A673 (cell line): ENCODE measurements around the gene CAB39. TPM values are rescaled to one million over a fixed set of nuclear protein-coding genes. Genes with fewer than 3 reads are reported as not detected.

Source experiments
- BruUV-seq: library from RNA; stranded (reverse); fragments of 400-500 nt; replicated peaks from 2 replicates; lab custom pipeline; 2021; lab: Mats Ljungman, UMichigan
- CTCF ChIA-PET: fragments of 300-600 bp; sonication (Branson Sonifier 250); formaldehyde crosslinking; loops from one replicate; lab custom pipeline; 2022; ENCODE audit warnings: antibody characterized with exemption; lab: Charles Lee
- POLR2A ChIA-PET: fragments of 300-600 bp; sonication (Branson Sonifier 250); formaldehyde crosslinking; loops from one replicate; lab custom pipeline; 2022; ENCODE audit warnings: antibody characterized with exemption; ENCODE audit not compliant: low non-redundant PET; lab: Charles Lee
- DNase-seq: peaks from one replicate; pipeline ENCODE4 v3.0.0-alpha.2; 2015; ENCODE audit warnings: low spot score
- H3K27ac ChIP-seq: fragments of 200-600 bp; sonication (generic); 2 replicates; pipeline ENCODE4 v1.5.1; 2016; ENCODE audit warnings: mixed run types, low read depth, mild to moderate bottlenecking, mixed read lengths, antibody characterized with exemption, low read length; ENCODE audit not compliant: poor library complexity, severe bottlenecking
- H3K27me3 ChIP-seq: fragments of 200-600 bp; sonication (generic); replicated peaks from 2 replicates; pipeline ENCODE4 v1.6.1; 2017; ENCODE audit warnings: mixed run types, low read depth, mild to moderate bottlenecking, mixed read lengths, antibody characterized with exemption, low read length; ENCODE audit not compliant: insufficient read depth, poor library complexity
- H3K36me3 ChIP-seq: fragments of 200-600 bp; sonication (generic); 2 replicates; pipeline ENCODE4 v1.6.1; 2016; ENCODE audit warnings: mixed run types, mild to moderate bottlenecking, mixed read lengths, antibody characterized with exemption, low read length; ENCODE audit not compliant: insufficient read depth, poor library complexity, severe bottlenecking
- H3K4me1 ChIP-seq: fragments of 200-600 bp; sonication (generic); 2 replicates; pipeline ENCODE4 v1.6.1; 2017; ENCODE audit warnings: mixed run types, mild to moderate bottlenecking, mixed read lengths, antibody characterized with exemption, low read length; ENCODE audit not compliant: insufficient read depth, poor library complexity, severe bottlenecking
- H3K4me3 ChIP-seq: fragments of 200-600 bp; sonication (generic); 2 replicates; pipeline ENCODE4 v1.5.1; 2016; ENCODE audit warnings: low read depth, mixed run types, mild to moderate bottlenecking, mixed read lengths, low read length; ENCODE audit not compliant: poor library complexity, severe bottlenecking
- H3K9me3 ChIP-seq: fragments of 200-600 bp; sonication (generic); 2 replicates; pipeline ENCODE4 v1.6.1; 2016; ENCODE audit warnings: mixed run types, low read depth, mild to moderate bottlenecking, mixed read lengths, antibody characterized with exemption, low read length; ENCODE audit not compliant: poor library complexity, severe bottlenecking
- CTCF ChIP-seq: fragments of 300-800, 200-600 bp; sonication (generic); conservative IDR thresholded peaks from 2 replicates; pipeline ENCODE4 v1.5.1; 2017; ENCODE audit warnings: low read depth, mild to moderate bottlenecking, antibody characterized with exemption, low read length, moderate library complexity, mixed read lengths
- EZH2 ChIP-seq: fragments of 200-600 bp; sonication (generic); IDR thresholded peaks from 2 replicates; pipeline ENCODE4 v1.6.1; 2017; ENCODE audit warnings: borderline replicate concordance, low read depth, mild to moderate bottlenecking, mixed read lengths, antibody characterized with exemption, low read length; ENCODE audit not compliant: poor library complexity, severe bottlenecking
- intact Hi-C: fragments of 100-400 bp; cut with micrococcal nuclease; formaldehyde crosslinking; loops from one replicate; pipeline ENCODE4 v1.10.0; 2022; ENCODE audit not compliant: unreplicated experiment
- total RNA-seq: library from RNA; stranded (reverse); gene quantifications from 2 replicates; pipeline ENCODE4 v1.2.3, GENCODE V29; 2021

CAB39 gene
- total RNA-seq, 1 experiment from 2014 or later = 58.2 TPM

- intact Hi-C loops = no loop called here
- H3K27me3 ChIP-seq = no peaks in the 10 kb centered on the region
- no TSS peak for BruUV-seq
- no peaks in the 10 kb centered on the region for H3K9me3 ChIP-seq
- no peak overlapping the region for H3K27ac ChIP-seq
- ChIA-PET CTCF (no interaction called here), POLR2A (no interaction called here)
- DNase-seq = no peak
- H3K4me1 ChIP-seq = no peaks in the 10 kb centered on the region
- no peaks in the 10 kb centered on the region for H3K36me3 ChIP-seq
- H3K4me3 ChIP-seq = no peak overlapping the region
- TF ChIP-seq EZH2 (no peak), CTCF (no peak)
Measured at GRCh38 chr2:230779607-230780006, 67.0 kb downstream of the CAB39 start.

- BruUV-seq = no TSS peak
- no peak for DNase-seq
- intact Hi-C loops = no loop called here
- ChIA-PET CTCF (no interaction called here), POLR2A (no interaction called here)
- TF ChIP-seq EZH2 = no peak
- TF ChIP-seq CTCF = no peak
- Histone ChIP-seq H3K4me3 (no peak overlapping the region), H3K9me3 (no peaks in the 10 kb centered on the region), H3K4me1 (no peaks in the 10 kb centered on the region), H3K27me3 (no peaks in the 10 kb centered on the region), H3K36me3 (no peaks in the 10 kb centered on the region), H3K27ac (no peak overlapping the region)
Measured at GRCh38 chr2:230781130-230781797, 68.6 kb downstream of the CAB39 start.

- Histone ChIP-seq H3K4me1 (no peaks in the 10 kb centered on the region), H3K27me3 (no peaks in the 10 kb centered on the region), H3K27ac (no peak overlapping the region), H3K9me3 (peaks cover 4% of the 10 kb centered on the region), H3K4me3 (no peak overlapping the region), H3K36me3 (peaks cover under 1% of the 10 kb centered on the region)
- no peak for DNase-seq
- CTCF ChIA-PET = no interaction called here
- TF ChIP-seq EZH2 (no peak), CTCF (no peak)
- intact Hi-C loops = no loop called here
- BruUV-seq = no TSS peak
- POLR2A ChIA-PET = no interaction called here
Measured at GRCh38 chr2:230783101-230783500, 70.5 kb downstream of the CAB39 start.
